HepG2 (cell line): ENCODE data around the gene HOXA9. TPM values are rescaled to one million over a fixed set of nuclear protein-coding genes. Genes with fewer than 3 reads are reported as not detected.

Experiments
- ATAC-seq: fragments of 200-7000 bp; cut with Tn5 transposase; 3 replicates; pipeline ENCODE4 v1.9.1; 2020; ENCODE audit warnings: mild to moderate bottlenecking, moderate library complexity
- BruUV-seq: library from RNA; stranded (reverse); fragments of 400-500 nt; replicated peaks from 2 replicates; lab custom pipeline; 2021; lab: Mats Ljungman, UMichigan
- CTCF ChIA-PET: fragments of 300-600 bp; formaldehyde crosslinking; extraction: SDS; loops from one replicate; lab custom pipeline; 2021; ENCODE audit warnings: low total read pairs, inconsistent platforms, low intra/inter-chr PET ratio; lab: Yijun Ruan, JAX
- POLR2A ChIA-PET: fragments of 350-600 bp; sonication (Branson Sonifier 250); formaldehyde crosslinking; loops from one replicate; lab custom pipeline; 2020; ENCODE audit warnings: antibody characterized with exemption, inconsistent platforms; lab: Yijun Ruan, JAX
- DNase-seq: peaks from one replicate; pipeline ENCODE4 v3.0.0-alpha.2; 2015; ENCODE audit warnings: low spot score
- FAIRE-seq: peaks from 3 replicates; lab custom pipeline; 2011; peaks lifted over from hg19 to GRCh38; lab: Jason Lieb, UNC
- H2AFZ ChIP-seq: one replicate; pipeline ENCODE4 v1.6.1; 2011; ENCODE audit warnings: low read length, inconsistent platforms
- H3K27ac ChIP-seq: fragments of 300-600 bp; 3 replicates; pipeline ENCODE4 v1.8.0; 2011; ENCODE audit warnings: mixed run types, mild to moderate bottlenecking, mixed read lengths, low read length, inconsistent platforms; ENCODE audit not compliant: insufficient read depth; ENCODE audit errors: extremely low read length
- H3K27me3 ChIP-seq, 2 experiments: fragments of 200-600 bp in 1 of 2; 2 replicates in 1 of 2; 3 replicates in 1 of 2; pipeline versions ENCODE4 v1.6.0 to v1.8.0; 2011; ENCODE audit warnings: low read length in 2 of 2, mild to moderate bottlenecking in 2 of 2, moderate library complexity in 2 of 2, inconsistent platforms in 1 of 2; ENCODE audit not compliant: insufficient read depth in 2 of 2, control insufficient read depth in 1 of 2
- H3K36me3 ChIP-seq, 2 experiments: fragments of 200-600 bp in 1 of 2; replicated peaks in 1 of 2; 2 replicates in 1 of 2; 3 replicates in 1 of 2; pipeline versions ENCODE4 v1.5.1 to v1.8.0; 2011; ENCODE audit warnings: low read length in 2 of 2, inconsistent platforms in 1 of 2; ENCODE audit not compliant: insufficient read depth in 2 of 2, control insufficient read depth in 1 of 2
- H3K4me1 ChIP-seq: 2 replicates; pipeline ENCODE4 v1.5.1; 2012; ENCODE audit warnings: low read length, inconsistent platforms; ENCODE audit not compliant: insufficient read depth
- H3K4me2 ChIP-seq: 2 replicates; pipeline ENCODE4 v1.6.0; 2011; ENCODE audit warnings: low read depth, low read length, inconsistent platforms
- H3K4me3 ChIP-seq, 3 experiments: fragments of 200-600 bp in 1 of 3; sonication (generic), shearing (Covaris generic) in 1 of 3; replicated peaks in 1 of 3; 2 replicates each; pipeline ENCODE4 v1.5.1; 2011 to 2016; ENCODE audit warnings: low read length in 3 of 3, inconsistent platforms in 2 of 3, low read depth in 2 of 3, mild to moderate bottlenecking in 2 of 3, control low read depth in 1 of 3, mixed read lengths in 1 of 3; ENCODE audit not compliant: insufficient read depth in 1 of 3
- H3K79me2 ChIP-seq: one replicate; pipeline ENCODE4 v1.6.1; 2011; ENCODE audit warnings: low read length, inconsistent platforms; ENCODE audit not compliant: insufficient read depth
- H3K9ac ChIP-seq: 2 replicates; pipeline ENCODE4 v1.6.0; 2011; ENCODE audit warnings: mild to moderate bottlenecking, low read depth, low read length, inconsistent platforms; ENCODE audit not compliant: insufficient read depth
- H3K9me3 ChIP-seq: 2 replicates; pipeline ENCODE4 v1.5.1; 2012; ENCODE audit warnings: mild to moderate bottlenecking, low read length
- H4K20me1 ChIP-seq: 2 replicates; pipeline ENCODE4 v1.6.0; 2011; ENCODE audit warnings: inconsistent platforms, mild to moderate bottlenecking, low read length, moderate library complexity; ENCODE audit not compliant: insufficient read depth
- CCDC6 ChIP-seq: sonication (generic); formaldehyde crosslinking; IDR thresholded peaks from 2 replicates; pipeline ENCODE4 v1.8.1; 2022; ENCODE audit warnings: mild to moderate bottlenecking, missing genetic modification reagents, moderate library complexity
- KLF6 ChIP-seq: IDR thresholded peaks from 2 replicates; pipeline ENCODE4 v1.8.0; 2016; ENCODE audit warnings: missing biosample characterization, missing genetic modification reagents
- MXI1 ChIP-seq: IDR thresholded peaks from 3 replicates; pipeline ENCODE4 v1.6.1; 2012; ENCODE audit warnings: low read depth, low read length, inconsistent platforms, borderline replicate concordance
- NFIC ChIP-seq: IDR thresholded peaks from 2 replicates; pipeline ENCODE4 v1.6.1; 2012; ENCODE audit warnings: mild to moderate bottlenecking, low read length, inconsistent platforms
- PHB2 ChIP-seq: fragments of 450-650 bp; IDR thresholded peaks from 2 replicates; pipeline ENCODE4 v1.6.1; 2018; ENCODE audit not compliant: partially characterized antibody
- SIX1 ChIP-seq: sonication (generic); formaldehyde crosslinking; IDR thresholded peaks from 2 replicates; pipeline ENCODE4 v1.4.0; 2020; ENCODE audit warnings: missing genetic modification reagents, borderline replicate concordance
- SSRP1 ChIP-seq: IDR thresholded peaks from 2 replicates; pipeline ENCODE4 v1.6.1; 2016; ENCODE audit warnings: control low read depth
- ZNF205 ChIP-seq: IDR thresholded peaks from 2 replicates; pipeline ENCODE4 v1.6.1; 2018; ENCODE audit warnings: missing biosample characterization, missing genetic modification reagents
- ZNF251 ChIP-seq: sonication (generic); formaldehyde crosslinking; IDR thresholded peaks from 2 replicates; pipeline ENCODE4 v1.9.0; 2021; ENCODE audit warnings: mild to moderate bottlenecking, missing genetic modification reagents
- ZNF543 ChIP-seq: sonication (generic); formaldehyde crosslinking; IDR thresholded peaks from 2 replicates; pipeline ENCODE4 v1.4.0; 2020; ENCODE audit warnings: mild to moderate bottlenecking, missing genetic modification reagents
- ZNF737 ChIP-seq: sonication (generic); formaldehyde crosslinking; IDR thresholded peaks from 2 replicates; pipeline ENCODE4 v1.5.0; 2020; ENCODE audit warnings: missing genetic modification reagents, mild to moderate bottlenecking, borderline replicate concordance
- WGBS: methylation state at CpG from one replicate; pipeline ENCODE4 v1.1.6; 2017; ENCODE audit warnings: low lambda C conversion rate; 5-methylcytosine and 5-hydroxymethylcytosine counted together
- in situ Hi-C: cut with HindIII; loops from 2 replicates; pipeline ENCODE4 v1.10.0; 2017; ENCODE audit warnings: low pct_unique_long_range_greater_than_20kb; ENCODE audit not compliant: extremely low pct_ligation_motif_present
- intact Hi-C: fragments of 100-400 bp; cut with micrococcal nuclease; formaldehyde crosslinking; loops from one replicate; pipeline ENCODE4 v1.10.0; 2022; ENCODE audit not compliant: unreplicated experiment
- polyA plus RNA-seq, 8 experiments: library from polyadenylated mRNA; depleted of rRNA in 3 of 8; stranded (reverse) in 7 of 8; unstranded in 1 of 8; fragments of >200 nt; fragmentation: Illumina TruSeq in 4 of 8; extraction: Trizol in 4 of 8; gene quantifications; 2 replicates each; pipeline versions ENCODE4 v1.2.1 to v1.2.3, GENCODE V29; 2011 to 2016; ENCODE audit warnings: low read depth in 4 of 8, missing spikeins in 1 of 8, mixed read lengths in 1 of 8; ENCODE audit not compliant: insufficient read depth in 1 of 8
- total RNA-seq, 5 experiments: library from RNA; depleted of rRNA; stranded (reverse); fragments of >200 nt; fragmentation: Illumina TruSeq; extraction: Trizol; gene quantifications; 2 replicates each; pipeline ENCODE4 v1.2.3, GENCODE V29; 2016; ENCODE audit warnings: low read depth in 1 of 5
- TF ChIP-seq, protein P1 (sequence below): sonication (generic); formaldehyde crosslinking; IDR thresholded peaks from 2 replicates; pipeline ENCODE4 v1.5.0; 2020; ENCODE audit warnings: mild to moderate bottlenecking, missing genetic modification reagents
- TF ChIP-seq, protein P2 (sequence below): sonication (generic); formaldehyde crosslinking; IDR thresholded peaks from 2 replicates; pipeline ENCODE4 v1.8.1; 2023; ENCODE audit warnings: mild to moderate bottlenecking, missing genetic modification reagents
- TF ChIP-seq, protein P3 (sequence below): sonication (generic); formaldehyde crosslinking; IDR thresholded peaks from 2 replicates; pipeline ENCODE4 v1.4.0; 2020; ENCODE audit warnings: missing genetic modification reagents
- TF ChIP-seq, protein P4 (sequence below): sonication (generic); formaldehyde crosslinking; IDR thresholded peaks from 2 replicates; pipeline ENCODE4 v1.5.1; 2020; ENCODE audit warnings: missing genetic modification reagents, mild to moderate bottlenecking, borderline replicate concordance

HOXA9 gene
- total and polyA plus RNA-seq, 2 of the 13 experiments (the other 11 are each of a cell fraction or from before 2014, with no cell fraction given) = not detected

DNA sequence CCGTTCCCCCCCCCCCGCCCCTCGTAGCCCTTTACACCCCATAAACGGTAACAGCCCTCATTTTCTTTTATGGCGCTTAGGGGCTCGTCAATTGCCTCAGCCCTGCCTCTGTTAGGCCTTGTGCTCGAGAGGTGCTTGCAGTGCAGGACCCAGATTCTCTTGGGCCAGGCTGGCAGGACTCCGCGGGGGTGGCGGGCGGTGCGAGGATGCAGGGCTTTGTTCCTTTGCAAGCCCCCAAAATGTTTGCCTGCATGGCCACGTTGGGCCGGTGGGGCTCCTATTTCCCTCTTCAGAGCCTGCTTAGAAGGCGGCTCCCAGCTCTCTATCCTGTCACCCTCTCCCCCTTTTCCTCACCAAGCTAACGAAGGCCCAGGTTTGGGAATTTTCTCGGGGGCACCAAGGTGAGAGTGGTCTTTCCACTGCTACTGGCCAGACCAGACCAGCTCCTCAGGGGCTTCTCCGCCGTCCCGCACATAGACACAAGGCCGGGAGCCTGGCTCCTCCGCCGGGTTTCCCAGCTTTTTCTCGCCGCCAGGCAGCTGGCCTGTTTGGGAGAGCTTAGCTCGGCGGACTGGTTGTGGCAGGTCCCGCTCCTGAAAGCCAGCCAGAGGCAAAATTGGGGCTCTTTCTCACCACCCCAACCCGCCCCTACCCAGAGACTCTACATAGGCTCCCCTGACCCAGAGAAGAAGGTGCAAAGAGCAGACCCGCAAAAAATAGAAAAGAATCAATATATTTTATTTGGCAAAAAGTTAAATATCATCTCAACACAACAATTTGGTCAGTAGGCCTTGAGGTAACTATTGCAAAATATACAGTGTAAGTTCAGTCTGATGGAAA, 3.4 kb downstream of the HOXA9 start:
- Histone ChIP-seq H3K4me2 (no peak overlapping the region), H3K36me3 (no peaks in the 10 kb centered on the region), H4K20me1 (no peaks in the 10 kb centered on the region), H3K9me3 (no peaks in the 10 kb centered on the region), H2AFZ (no peak overlapping the region), H3K9ac (no peak overlapping the region), H3K27ac (no peak overlapping the region), H3K27me3 (peaks cover 2 to 39% of the 10 kb centered on the region in 2 experiments), H3K4me3 (no peak overlapping the region), H3K4me1 (0 out of 2 replicates have a peak, but pooled peaks cover 4% of the 10 kb centered on the region), H3K79me2 (no peaks in the 10 kb centered on the region)
- FAIRE-seq (no peak), DNase-seq (no peak), ATAC-seq (no peak)
- intact Hi-C loops (loop anchor here (1.0 to 5.0 kb wide), 2 partner anchors 480 to 793 kb away; no protein-coding TSS in a partner anchor), in situ Hi-C loops (loop anchor here (25.0 kb wide), 1 partner anchor 1075 kb away; no protein-coding TSS in a partner anchor)
- POLR2A ChIA-PET = no interaction called here
- CTCF ChIA-PET = interaction anchor here (0.7 to 1.7 kb wide), 5 partner anchors 11 to 792 kb away, joined by 5 to 13 read pairs (median 8); no protein-coding TSS in a partner anchor
- WGBS = 58% methylated on average over 26 of the region's 30 CpGs
- BruUV-seq = no TSS peak
- TF ChIP-seq PHB2 = no peak
- TF ChIP-seq NFIC = no peak
- TF ChIP-seq, protein P1, sequence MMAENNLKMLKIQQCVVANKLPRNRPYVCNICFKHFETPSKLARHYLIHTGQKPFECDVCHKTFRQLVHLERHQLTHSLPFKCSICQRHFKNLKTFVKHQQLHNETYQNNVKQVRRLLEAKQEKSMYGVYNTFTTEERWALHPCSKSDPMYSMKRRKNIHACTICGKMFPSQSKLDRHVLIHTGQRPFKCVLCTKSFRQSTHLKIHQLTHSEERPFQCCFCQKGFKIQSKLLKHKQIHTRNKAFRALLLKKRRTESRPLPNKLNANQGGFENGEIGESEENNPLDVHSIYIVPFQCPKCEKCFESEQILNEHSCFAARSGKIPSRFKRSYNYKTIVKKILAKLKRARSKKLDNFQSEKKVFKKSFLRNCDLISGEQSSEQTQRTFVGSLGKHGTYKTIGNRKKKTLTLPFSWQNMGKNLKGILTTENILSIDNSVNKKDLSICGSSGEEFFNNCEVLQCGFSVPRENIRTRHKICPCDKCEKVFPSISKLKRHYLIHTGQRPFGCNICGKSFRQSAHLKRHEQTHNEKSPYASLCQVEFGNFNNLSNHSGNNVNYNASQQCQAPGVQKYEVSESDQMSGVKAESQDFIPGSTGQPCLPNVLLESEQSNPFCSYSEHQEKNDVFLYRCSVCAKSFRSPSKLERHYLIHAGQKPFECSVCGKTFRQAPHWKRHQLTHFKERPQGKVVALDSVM = no peak
- no peak for TF ChIP-seq ZNF543 (CRISPR knock-in tag)
- TF ChIP-seq, protein P2, sequence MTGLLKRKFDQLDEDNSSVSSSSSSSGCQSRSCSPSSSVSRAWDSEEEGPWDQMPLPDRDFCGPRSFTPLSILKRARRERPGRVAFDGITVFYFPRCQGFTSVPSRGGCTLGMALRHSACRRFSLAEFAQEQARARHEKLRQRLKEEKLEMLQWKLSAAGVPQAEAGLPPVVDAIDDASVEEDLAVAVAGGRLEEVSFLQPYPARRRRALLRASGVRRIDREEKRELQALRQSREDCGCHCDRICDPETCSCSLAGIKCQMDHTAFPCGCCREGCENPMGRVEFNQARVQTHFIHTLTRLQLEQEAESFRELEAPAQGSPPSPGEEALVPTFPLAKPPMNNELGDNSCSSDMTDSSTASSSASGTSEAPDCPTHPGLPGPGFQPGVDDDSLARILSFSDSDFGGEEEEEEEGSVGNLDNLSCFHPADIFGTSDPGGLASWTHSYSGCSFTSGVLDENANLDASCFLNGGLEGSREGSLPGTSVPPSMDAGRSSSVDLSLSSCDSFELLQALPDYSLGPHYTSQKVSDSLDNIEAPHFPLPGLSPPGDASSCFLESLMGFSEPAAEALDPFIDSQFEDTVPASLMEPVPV = no peak
- no peak for TF ChIP-seq MXI1
- TF ChIP-seq, protein P3, sequence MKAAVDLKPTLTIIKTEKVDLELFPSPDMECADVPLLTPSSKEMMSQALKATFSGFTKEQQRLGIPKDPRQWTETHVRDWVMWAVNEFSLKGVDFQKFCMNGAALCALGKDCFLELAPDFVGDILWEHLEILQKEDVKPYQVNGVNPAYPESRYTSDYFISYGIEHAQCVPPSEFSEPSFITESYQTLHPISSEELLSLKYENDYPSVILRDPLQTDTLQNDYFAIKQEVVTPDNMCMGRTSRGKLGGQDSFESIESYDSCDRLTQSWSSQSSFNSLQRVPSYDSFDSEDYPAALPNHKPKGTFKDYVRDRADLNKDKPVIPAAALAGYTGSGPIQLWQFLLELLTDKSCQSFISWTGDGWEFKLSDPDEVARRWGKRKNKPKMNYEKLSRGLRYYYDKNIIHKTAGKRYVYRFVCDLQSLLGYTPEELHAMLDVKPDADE (CRISPR knock-in tag) = no peak
- no peak for TF ChIP-seq CCDC6
- TF ChIP-seq, protein P4, sequence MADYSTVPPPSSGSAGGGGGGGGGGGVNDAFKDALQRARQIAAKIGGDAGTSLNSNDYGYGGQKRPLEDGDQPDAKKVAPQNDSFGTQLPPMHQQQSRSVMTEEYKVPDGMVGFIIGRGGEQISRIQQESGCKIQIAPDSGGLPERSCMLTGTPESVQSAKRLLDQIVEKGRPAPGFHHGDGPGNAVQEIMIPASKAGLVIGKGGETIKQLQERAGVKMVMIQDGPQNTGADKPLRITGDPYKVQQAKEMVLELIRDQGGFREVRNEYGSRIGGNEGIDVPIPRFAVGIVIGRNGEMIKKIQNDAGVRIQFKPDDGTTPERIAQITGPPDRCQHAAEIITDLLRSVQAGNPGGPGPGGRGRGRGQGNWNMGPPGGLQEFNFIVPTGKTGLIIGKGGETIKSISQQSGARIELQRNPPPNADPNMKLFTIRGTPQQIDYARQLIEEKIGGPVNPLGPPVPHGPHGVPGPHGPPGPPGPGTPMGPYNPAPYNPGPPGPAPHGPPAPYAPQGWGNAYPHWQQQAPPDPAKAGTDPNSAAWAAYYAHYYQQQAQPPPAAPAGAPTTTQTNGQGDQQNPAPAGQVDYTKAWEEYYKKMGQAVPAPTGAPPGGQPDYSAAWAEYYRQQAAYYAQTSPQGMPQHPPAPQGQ (CRISPR knock-in tag) = no peak
- TF ChIP-seq KLF6 (CRISPR knock-in tag) = no peak
- no peak for TF ChIP-seq ZNF737 (CRISPR knock-in tag)
- no peak for TF ChIP-seq ZNF205 (CRISPR knock-in tag)
- TF ChIP-seq SSRP1 = no peak
- TF ChIP-seq SIX1 (CRISPR knock-in tag) = no peak
- no peak for TF ChIP-seq ZNF251 (CRISPR knock-in tag)
